HepG2 (cell line): ENCODE data around the gene C2orf49. TPM values are rescaled to one million over a fixed set of nuclear protein-coding genes. Genes with fewer than 3 reads are reported as not detected.
A peak's percentile ranks its signal among the peaks of the same experiment; 100 is the strongest.

ENCODE experiments used
- BCLAF1 ChIP-seq: fragments of 450-650 bp; IDR thresholded peaks from 2 replicates; pipeline ENCODE4 v1.6.1; 2017; ENCODE audit warnings: mild to moderate bottlenecking
- FOXK2 ChIP-seq: fragments of 450-650 bp; IDR thresholded peaks from 2 replicates; pipeline ENCODE4 v1.6.1; 2016
- FOXP1 ChIP-seq, 2 experiments: fragments of 450-650 bp in 1 of 2; IDR thresholded peaks; 2 replicates each; pipeline ENCODE4 v1.6.1; 2017 to 2018; ENCODE audit warnings: antibody characterized with exemption in 1 of 2
- MTF1 ChIP-seq: sonication (generic); formaldehyde crosslinking; IDR thresholded peaks from 2 replicates; pipeline ENCODE4 v1.5.0; 2020; ENCODE audit warnings: missing genetic modification reagents
- PBX2 ChIP-seq: IDR thresholded peaks from 2 replicates; pipeline ENCODE4 v1.6.1; 2016; ENCODE audit warnings: control low read depth
- PHF8 ChIP-seq: sonication (generic); formaldehyde crosslinking; IDR thresholded peaks from 2 replicates; pipeline ENCODE4 v1.5.0; 2020; ENCODE audit warnings: missing genetic modification reagents
- SPEN ChIP-seq: sonication (generic); formaldehyde crosslinking; IDR thresholded peaks from 2 replicates; pipeline ENCODE4 v1.5.1; 2020; ENCODE audit warnings: low read depth, mild to moderate bottlenecking, missing genetic modification reagents
- ZBTB14 ChIP-seq: sonication (generic); formaldehyde crosslinking; IDR thresholded peaks from 2 replicates; pipeline ENCODE4 v1.4.0; 2020; ENCODE audit warnings: missing genetic modification reagents
- ZBTB33 ChIP-seq: sonication (generic); formaldehyde crosslinking; IDR thresholded peaks from 2 replicates; pipeline ENCODE4 v1.4.0; 2020; ENCODE audit warnings: missing genetic modification reagents
- ZFP36 ChIP-seq: fragments of 150-350 bp; IDR thresholded peaks from 2 replicates; pipeline ENCODE4 v1.6.1; 2018; ENCODE audit warnings: borderline replicate concordance, low read length, low read depth; ENCODE audit not compliant: partially characterized antibody
- ZNF124 ChIP-seq: sonication (generic); formaldehyde crosslinking; IDR thresholded peaks from 2 replicates; pipeline ENCODE4 v1.4.0; 2020; ENCODE audit warnings: missing genetic modification reagents
- ZNF276 ChIP-seq: sonication (generic); formaldehyde crosslinking; IDR thresholded peaks from 2 replicates; pipeline ENCODE4 v1.4.0; 2020; ENCODE audit warnings: mild to moderate bottlenecking, low read depth, missing genetic modification reagents
- ZNF484 ChIP-seq: sonication (generic); formaldehyde crosslinking; IDR thresholded peaks from 2 replicates; pipeline ENCODE4 v1.5.1; 2020; ENCODE audit warnings: mild to moderate bottlenecking, low read depth, missing genetic modification reagents, borderline replicate concordance
- ZNF501 ChIP-seq: sonication (generic); formaldehyde crosslinking; IDR thresholded peaks from 2 replicates; pipeline ENCODE4 v1.5.1; 2020; ENCODE audit warnings: mild to moderate bottlenecking, moderate library complexity, missing genetic modification reagents
- ZNF512B ChIP-seq: sonication (generic); formaldehyde crosslinking; IDR thresholded peaks from 2 replicates; pipeline ENCODE4 v1.5.1; 2020; ENCODE audit warnings: missing genetic modification reagents, mild to moderate bottlenecking, borderline replicate concordance
- ZNF75D ChIP-seq: sonication (generic); formaldehyde crosslinking; IDR thresholded peaks from 2 replicates; pipeline ENCODE4 v1.8.1; 2023; ENCODE audit warnings: missing genetic modification reagents, mild to moderate bottlenecking, borderline replicate concordance
- polyA plus RNA-seq, 8 experiments: library from polyadenylated mRNA; depleted of rRNA in 3 of 8; stranded (reverse) in 7 of 8; unstranded in 1 of 8; fragments of >200 nt; fragmentation: Illumina TruSeq in 4 of 8; extraction: Trizol in 4 of 8; gene quantifications; 2 replicates each; pipeline versions ENCODE4 v1.2.1 to v1.2.3, GENCODE V29; 2011 to 2016; ENCODE audit warnings: low read depth in 4 of 8, missing spikeins in 1 of 8, mixed read lengths in 1 of 8; ENCODE audit not compliant: insufficient read depth in 1 of 8
- total RNA-seq, 5 experiments: library from RNA; depleted of rRNA; stranded (reverse); fragments of >200 nt; fragmentation: Illumina TruSeq; extraction: Trizol; gene quantifications; 2 replicates each; pipeline ENCODE4 v1.2.3, GENCODE V29; 2016; ENCODE audit warnings: low read depth in 1 of 5

The C2orf49 gene
- total and polyA plus RNA-seq, 2 of the 13 experiments (the other 11 are each of a cell fraction or from before 2014, with no cell fraction given): 24.7 to 28.8 TPM

GRCh38 chr2:105385731-105386540 lies 48.6 kb downstream of the C2orf49 start (continued):
- TF ChIP-seq ZBTB14 (CRISPR knock-in tag) (no peak), FOXP1 (IDR thresholded peaks at IDR 0.05) (no peak), FOXP1 (CRISPR knock-in tag; IDR thresholded peaks at IDR 0.05) (0 out of 2 replicates have a peak, but pooled peaks have one; percentile 13), FOXK2 (no peak), BCLAF1 (no peak), ZNF512B (CRISPR knock-in tag) (no peak), ZNF124 (no peak), ZNF276 (CRISPR knock-in tag) (no peak), ZFP36 (no peak), ZNF75D (CRISPR knock-in tag) (0 out of 2 replicates have a peak, but pooled peaks have one; percentile 57), SPEN (CRISPR knock-in tag) (no peak), PBX2 (CRISPR knock-in tag) (no peak), ZNF501 (no peak), PHF8 (CRISPR knock-in tag) (no peak), ZNF484 (CRISPR knock-in tag) (no peak), MTF1 (no peak), ZBTB33 (CRISPR knock-in tag) (0 out of 2 replicates have a peak, but pooled peaks have one; percentile 1)
